ENCODE data around the gene IFNGR1. TPM values are rescaled to one million over a fixed set of nuclear protein-coding genes. Genes with fewer than 3 reads are reported as not detected.
"Not testable (repeated sequence)": the region's sequence is repeated elsewhere in the genome, so short reads cannot be mapped to it uniquely, and the experiment has no call there.

IFNGR1 gene
- total RNA-seq, 1 donor from 2014 or later = 64.4 TPM

GRCh38 chr6:137236581-137237355 lies 17.6 kb upstream of the IFNGR1 start:
- no peak for DNase-seq (ENCODE audit: low read depth, low spot score)

- DNase-seq (ENCODE audit: low read depth, low spot score) = no peak
Measured at GRCh38 chr6:137235686-137236085, 16.5 kb upstream of the IFNGR1 start.

GRCh38 chr6:137233911-137234863 lies 15.0 kb upstream of the IFNGR1 start:
- peak; percentile 85 for DNase-seq (ENCODE audit: low read depth, low spot score)

- DNase-seq (ENCODE audit: low read depth, low spot score) = no peak
Measured at GRCh38 chr6:137231895-137232294, 12.7 kb upstream of the IFNGR1 start.

GRCh38 chr6:137230956-137231555 lies 11.9 kb upstream of the IFNGR1 start:
- no peak for DNase-seq (ENCODE audit: low read depth, low spot score)

GRCh38 chr6:137230547-137230946 lies 11.4 kb upstream of the IFNGR1 start:
- DNase-seq (ENCODE audit: low read depth, low spot score) = no peak

GRCh38 chr6:137229075-137229759 lies 10.0 kb upstream of the IFNGR1 start:
- no peak for DNase-seq (ENCODE audit: low read depth, low spot score)

GRCh38 chr6:137227871-137228302 lies 8.7 kb upstream of the IFNGR1 start:
- DNase-seq (ENCODE audit: low read depth, low spot score) = no peak

GRCh38 chr6:137226697-137227096 lies 7.5 kb upstream of the IFNGR1 start:
- DNase-seq (ENCODE audit: low read depth, low spot score) = no peak

GRCh38 chr6:137224799-137225198 lies 5.6 kb upstream of the IFNGR1 start:
- DNase-seq (ENCODE audit: low read depth, low spot score) = no peak

- peak; percentile 85 for DNase-seq (ENCODE audit: low read depth, low spot score)
Measured at GRCh38 chr6:137223370-137224131, 4.4 kb upstream of the IFNGR1 start.

- peak; percentile 45 for DNase-seq (ENCODE audit: low read depth, low spot score)
Measured at GRCh38 chr6:137222381-137222780, 3.2 kb upstream of the IFNGR1 start.

- no peak for DNase-seq (ENCODE audit: low read depth, low spot score)
Measured at GRCh38 chr6:137219664-137220252, 573 bp upstream of the IFNGR1 start.

GRCh38 chr6:137218473-137218916 lies 690 bp downstream of the IFNGR1 start:
- no peak for DNase-seq (ENCODE audit: low read depth, low spot score)

- no peak for DNase-seq (ENCODE audit: low read depth, low spot score)
Measured at GRCh38 chr6:137217801-137218472, 1.2 kb downstream of the IFNGR1 start.

GRCh38 chr6:137216875-137217553 lies 2.2 kb downstream of the IFNGR1 start:
- no peak for DNase-seq (ENCODE audit: low read depth, low spot score)

- no peak for DNase-seq (ENCODE audit: low read depth, low spot score)
Measured at GRCh38 chr6:137216106-137216505, 3.1 kb downstream of the IFNGR1 start.

GRCh38 chr6:137215630-137216029 lies 3.6 kb downstream of the IFNGR1 start:
- DNase-seq (ENCODE audit: low read depth, low spot score) = not testable (repeated sequence)

GRCh38 chr6:137214931-137215330 lies 4.3 kb downstream of the IFNGR1 start:
- no peak for DNase-seq (ENCODE audit: low read depth, low spot score)

All from pulmonary artery endothelial cell (primary cell).